NT2/D1 (cell line): ENCODE measurements around the gene BCOR.

Experiments
- DNase-seq: peaks from one replicate; pipeline ENCODE4 v3.0.0-alpha.2; 2011; ENCODE audit warnings: low read depth, low spot score
- H3K27me3 ChIP-seq: 2 replicates; pipeline ENCODE4 v1.6.0; 2011; ENCODE audit warnings: mild to moderate bottlenecking; ENCODE audit not compliant: insufficient read length, insufficient read depth
- H3K36me3 ChIP-seq: 2 replicates; pipeline ENCODE4 v1.6.1; 2011; ENCODE audit warnings: mild to moderate bottlenecking, low read length, mixed read lengths; ENCODE audit not compliant: insufficient read depth, insufficient read length
- H3K4me1 ChIP-seq: 2 replicates; pipeline ENCODE4 v1.5.1; 2011; ENCODE audit not compliant: insufficient read depth, insufficient read length
- H3K4me3 ChIP-seq: 2 replicates; pipeline ENCODE4 v1.5.1; 2011; ENCODE audit warnings: low read depth; ENCODE audit not compliant: insufficient read length
- H3K9ac ChIP-seq: 2 replicates; pipeline ENCODE4 v1.6.0; 2011; ENCODE audit warnings: low read depth; ENCODE audit not compliant: insufficient read length
- H3K9me3 ChIP-seq: 2 replicates; pipeline ENCODE4 v1.5.1; 2011; ENCODE audit warnings: mild to moderate bottlenecking, low read length; ENCODE audit not compliant: insufficient read depth
- SUZ12 ChIP-seq: IDR thresholded peaks from 2 replicates; pipeline ENCODE4 v1.6.1; 2011; ENCODE audit not compliant: insufficient read length, insufficient read depth; ENCODE audit errors: extremely low read depth
- YY1 ChIP-seq: IDR thresholded peaks from 2 replicates; pipeline ENCODE4 v1.6.1; 2011; ENCODE audit not compliant: insufficient read length, insufficient read depth
- ZNF274 ChIP-seq: IDR thresholded peaks from 2 replicates; pipeline ENCODE4 v1.6.1; 2011; ENCODE audit warnings: mild to moderate bottlenecking, low read depth, low read length

BCOR gene

GRCh38 chrX:40127052-40127451, 29.3 kb upstream of the BCOR start:
- Histone ChIP-seq H3K36me3 (no peaks in the 10 kb centered on the region), H3K27me3 (no peaks in the 10 kb centered on the region), H3K4me3 (no peak overlapping the region), H3K4me1 (peaks cover 4% of the 10 kb centered on the region), H3K9me3 (no peaks in the 10 kb centered on the region), H3K9ac (no peak overlapping the region)
- no peak for DNase-seq
- TF ChIP-seq YY1 (no peak), SUZ12 (no peak), ZNF274 (no peak)

GRCh38 chrX:40122487-40122886, 24.7 kb upstream of the BCOR start:
- TF ChIP-seq ZNF274 = no peak
- no peak for TF ChIP-seq YY1
- no peak for TF ChIP-seq SUZ12
- no peak for DNase-seq
- no peak overlapping the region for H3K9ac ChIP-seq
- no peaks in the 10 kb centered on the region for H3K9me3 ChIP-seq
- H3K4me1 ChIP-seq = peaks cover 7% of the 10 kb centered on the region
- no peaks in the 10 kb centered on the region for H3K27me3 ChIP-seq
- no peak overlapping the region for H3K4me3 ChIP-seq
- no peaks in the 10 kb centered on the region for H3K36me3 ChIP-seq

GRCh38 chrX:40121618-40122017, 23.9 kb upstream of the BCOR start:
- no peak for DNase-seq

GRCh38 chrX:40120838-40121580, 23.3 kb upstream of the BCOR start:
- DNase-seq = no peak
- peaks cover 7% of the 10 kb centered on the region for H3K4me1 ChIP-seq
- no peaks in the 10 kb centered on the region for H3K27me3 ChIP-seq
- H3K4me3 ChIP-seq = no peak overlapping the region
- no peak for TF ChIP-seq SUZ12
- TF ChIP-seq ZNF274 = no peak
- no peak overlapping the region for H3K9ac ChIP-seq
- H3K36me3 ChIP-seq = no peaks in the 10 kb centered on the region
- no peaks in the 10 kb centered on the region for H3K9me3 ChIP-seq

More at GRCh38 chrX:40121618-40122017, 23.9 kb upstream of the BCOR start:
- no peaks in the 10 kb centered on the region for H3K36me3 ChIP-seq
- no peak overlapping the region for H3K4me3 ChIP-seq
- H3K9me3 ChIP-seq = no peaks in the 10 kb centered on the region
- H3K9ac ChIP-seq = no peak overlapping the region
- H3K4me1 ChIP-seq = peaks cover 7% of the 10 kb centered on the region
- TF ChIP-seq ZNF274 = no peak
- no peak for TF ChIP-seq SUZ12
- TF ChIP-seq YY1 = no peak
- H3K27me3 ChIP-seq = no peaks in the 10 kb centered on the region

- Histone ChIP-seq H3K9ac (no peak overlapping the region), H3K4me1 (peaks cover 7% of the 10 kb centered on the region), H3K27me3 (no peaks in the 10 kb centered on the region), H3K9me3 (no peaks in the 10 kb centered on the region), H3K36me3 (no peaks in the 10 kb centered on the region), H3K4me3 (no peak overlapping the region)
- TF ChIP-seq ZNF274 (no peak), SUZ12 (no peak), YY1 (no peak)
- no peak for DNase-seq
These were observed 20.0 kb upstream of the BCOR start for GRCh38 chrX:40117715-40118285.

GRCh38 chrX:40116925-40117324, 19.2 kb upstream of the BCOR start:
- no peak for TF ChIP-seq YY1
- no peak for TF ChIP-seq SUZ12
- no peak for TF ChIP-seq ZNF274
- Histone ChIP-seq H3K4me1 (peaks cover 9% of the 10 kb centered on the region), H3K9ac (no peak overlapping the region), H3K9me3 (no peaks in the 10 kb centered on the region), H3K4me3 (no peak overlapping the region), H3K36me3 (no peaks in the 10 kb centered on the region), H3K27me3 (no peaks in the 10 kb centered on the region)
- no peak for DNase-seq

- H3K9me3 ChIP-seq = no peaks in the 10 kb centered on the region
- no peaks in the 10 kb centered on the region for H3K27me3 ChIP-seq
- no peak for DNase-seq
- TF ChIP-seq YY1 = no peak
- TF ChIP-seq SUZ12 = no peak
- no peak for TF ChIP-seq ZNF274
- H3K9ac ChIP-seq = no peak overlapping the region
- peaks cover 2% of the 10 kb centered on the region for H3K4me1 ChIP-seq
- no peaks in the 10 kb centered on the region for H3K36me3 ChIP-seq
- H3K4me3 ChIP-seq = no peak overlapping the region
These were observed 15.2 kb upstream of the BCOR start for GRCh38 chrX:40112996-40113395.

GRCh38 chrX:40111868-40112267, 14.1 kb upstream of the BCOR start:
- H3K36me3 ChIP-seq = no peaks in the 10 kb centered on the region
- peaks cover 2% of the 10 kb centered on the region for H3K4me1 ChIP-seq
- H3K4me3 ChIP-seq = no peak overlapping the region
- no peaks in the 10 kb centered on the region for H3K27me3 ChIP-seq
- no peak for DNase-seq
- no peak overlapping the region for H3K9ac ChIP-seq
- TF ChIP-seq YY1 (no peak), ZNF274 (no peak), SUZ12 (no peak)
- H3K9me3 ChIP-seq = no peaks in the 10 kb centered on the region
